GM21786 (cell line): ENCODE data around the gene WWC2.

ENCODE experiments used
- ATAC-seq: cut with Tn5 transposase; IDR thresholded peaks from one replicate; pipeline ENCODE4 v1.9.1; 2021; ENCODE audit not compliant: unreplicated experiment

Gene WWC2

DNA sequence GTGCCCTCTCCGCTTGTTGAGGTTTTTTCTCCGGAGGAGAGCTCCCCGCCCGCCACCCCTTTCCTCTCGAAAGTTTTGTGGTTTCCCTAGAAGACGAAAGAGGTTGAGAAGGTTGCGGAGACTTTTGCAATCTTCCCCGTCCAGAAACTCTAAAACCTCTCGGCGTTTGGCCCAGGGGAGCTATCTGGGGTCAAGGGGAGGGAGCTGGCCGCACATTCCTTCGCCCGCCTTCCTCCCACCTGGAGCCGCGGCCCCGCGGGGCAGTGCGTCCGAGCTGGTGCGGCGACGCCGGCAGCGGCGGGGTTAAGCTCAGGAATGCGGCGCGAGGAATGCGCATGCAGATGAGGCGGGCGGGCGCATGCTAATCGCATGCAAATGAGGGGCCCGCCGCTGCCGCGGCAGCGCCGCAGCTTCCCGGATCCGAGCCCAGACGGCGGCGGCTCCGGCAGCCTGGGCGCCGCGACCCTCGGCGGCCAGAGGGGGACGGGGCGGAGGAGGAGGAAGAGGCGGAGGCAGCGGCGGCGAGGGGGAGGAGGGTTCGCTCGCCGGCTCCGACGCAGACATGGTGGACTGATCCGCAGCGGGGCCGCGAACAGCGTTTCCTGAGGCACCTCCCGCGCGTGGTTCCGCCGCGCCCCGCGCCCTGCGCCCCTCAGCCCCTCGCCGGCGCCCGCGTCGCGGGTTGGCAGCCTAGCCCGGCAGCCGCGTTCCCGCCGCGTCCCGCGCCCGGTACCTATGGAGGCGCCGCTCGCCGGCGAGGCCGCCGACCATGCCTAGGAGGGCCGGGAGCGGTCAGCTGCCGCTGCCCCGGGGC lies at the start of gene WWC2:
TSS of gene WWC2 (plus strand) at position 535 of the 814 bp plus-strand sequence. CDS start at position 770, 235 bp downstream.
- peak; percentile 60 for ATAC-seq

DNA sequence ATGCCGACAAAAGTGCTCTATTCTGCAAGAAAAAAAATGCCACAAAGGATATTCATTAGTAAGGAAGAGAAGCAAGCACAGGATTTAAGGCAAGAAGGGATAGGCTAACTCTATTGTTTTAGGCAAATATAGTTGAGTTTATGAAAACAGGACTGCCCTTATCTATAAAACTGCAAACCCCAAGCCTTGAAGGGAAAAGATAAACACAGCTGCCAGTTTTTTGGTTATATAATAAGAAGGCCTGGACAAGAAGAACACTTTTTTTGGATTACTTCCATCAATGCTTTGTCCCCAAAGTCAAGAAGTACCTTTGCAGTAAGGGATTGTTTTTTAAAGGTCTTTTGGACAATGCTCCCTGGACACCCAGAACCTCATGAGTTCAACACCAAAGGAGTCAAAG lies 45.4 kb upstream of the WWC2 start:
- no peak for ATAC-seq

GRCh38 chr4:183057255-183057654 lies 41.8 kb upstream of the WWC2 start:
- ATAC-seq = no peak

GRCh38 chr4:183059797-183060196 lies 39.3 kb upstream of the WWC2 start:
- no peak for ATAC-seq

DNA sequence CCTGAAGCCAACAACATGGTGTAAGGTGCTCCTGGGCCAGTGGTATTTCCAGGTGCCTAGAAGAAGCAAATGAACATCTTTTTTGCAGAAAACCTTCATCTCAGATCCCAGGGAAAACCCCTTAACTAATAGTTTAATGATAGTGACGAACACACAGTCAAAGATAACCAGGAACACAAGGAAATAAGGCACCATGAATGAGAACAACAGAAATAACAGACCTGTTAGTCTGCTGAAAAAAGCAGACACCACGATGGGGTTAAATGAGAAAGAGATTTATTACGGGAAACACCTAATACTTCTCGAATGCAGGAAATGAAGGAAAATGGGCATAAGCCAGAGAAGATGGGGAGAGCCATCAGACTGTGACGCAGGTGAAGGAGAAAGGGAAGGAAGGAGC lies 30.6 kb upstream of the WWC2 start:
- ATAC-seq = no peak

GRCh38 chr4:183071222-183071621 lies 27.8 kb upstream of the WWC2 start:
- ATAC-seq = no peak

GRCh38 chr4:183072176-183072575 lies 26.9 kb upstream of the WWC2 start:
- no peak for ATAC-seq

DNA sequence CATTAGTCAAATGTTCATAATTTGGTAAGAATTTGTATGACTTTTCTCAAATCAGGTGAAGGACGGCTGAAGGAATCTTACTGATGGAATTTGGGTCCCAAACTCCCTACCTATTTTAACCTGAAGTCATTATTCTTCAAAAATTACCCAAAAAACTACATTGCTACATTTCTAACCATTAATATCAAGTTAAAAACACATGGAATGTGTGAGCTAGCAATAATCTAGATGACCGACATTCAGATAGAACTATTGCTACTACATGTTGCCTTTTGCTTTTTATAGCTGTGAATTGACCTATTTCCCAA lies 25.3 kb upstream of the WWC2 start:
- no peak for ATAC-seq

GRCh38 chr4:183074288-183074990 lies 24.6 kb upstream of the WWC2 start:
- no peak for ATAC-seq

- ATAC-seq = no peak
Observed at GRCh38 chr4:183078634-183079033, 20.4 kb upstream of the WWC2 start.

DNA sequence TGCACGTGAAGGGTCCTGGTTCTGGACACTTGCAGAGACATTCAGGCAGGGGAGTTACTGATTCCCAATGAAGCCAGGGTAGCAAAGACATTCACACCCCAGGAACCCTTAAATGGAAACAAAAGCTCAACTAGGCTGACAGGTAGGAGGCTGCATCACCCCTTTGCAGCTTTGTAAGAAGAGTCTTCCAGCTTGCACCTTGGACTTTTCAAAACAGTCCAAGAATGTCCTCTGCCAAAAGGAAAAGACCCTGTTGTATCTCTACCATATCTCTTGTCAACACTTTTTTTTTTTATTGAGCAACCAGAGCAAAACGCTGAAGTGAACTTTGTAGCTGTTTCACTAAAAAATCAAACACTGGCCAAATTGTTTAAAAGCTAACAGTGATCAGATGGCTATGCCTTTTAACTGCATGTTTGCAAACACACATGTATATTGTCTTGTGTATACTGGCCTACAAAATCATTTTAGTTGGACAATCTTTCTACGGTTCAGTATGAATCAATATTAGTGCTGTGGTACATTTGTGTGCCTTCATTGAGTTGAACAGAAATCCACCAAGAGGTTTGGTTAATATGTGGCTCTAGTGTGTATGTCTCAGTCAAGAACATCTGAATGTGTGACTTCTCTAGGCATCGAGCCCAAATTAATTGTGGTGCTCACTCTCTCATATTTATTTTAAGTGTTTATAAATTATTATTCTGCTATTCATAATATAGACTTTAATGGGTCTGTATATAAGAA lies 18.5 kb upstream of the WWC2 start:
- no peak for ATAC-seq

DNA sequence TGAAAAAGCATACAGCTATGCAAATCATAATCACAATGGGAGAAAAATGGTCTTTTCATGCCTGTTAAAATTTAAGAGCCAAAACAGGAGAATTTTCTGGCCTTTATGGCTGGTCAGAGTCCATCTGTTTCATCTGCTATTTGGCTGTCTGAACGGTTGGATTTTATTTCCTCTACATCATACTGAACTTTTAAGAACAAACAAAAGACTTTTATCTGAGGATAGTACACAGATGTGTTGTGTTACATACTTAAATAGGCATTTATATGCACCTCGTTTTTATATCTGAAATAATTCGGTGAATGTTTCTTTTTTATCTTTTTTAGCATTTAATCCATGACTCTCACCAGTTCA lies 18.0 kb upstream of the WWC2 start:
- no peak for ATAC-seq

- ATAC-seq = no peak
Observed at GRCh38 chr4:183082053-183082452, 17.0 kb upstream of the WWC2 start.

- no peak for ATAC-seq
Observed at GRCh38 chr4:183094393-183095198, 4.5 kb upstream of the WWC2 start.

GRCh38 chr4:183095199-183095512 lies 3.9 kb upstream of the WWC2 start:
- no peak for ATAC-seq

- ATAC-seq = no peak
Observed at GRCh38 chr4:183096276-183096965, 2.6 kb upstream of the WWC2 start.

- no peak for ATAC-seq
Observed at GRCh38 chr4:183097231-183098018, 1.6 kb upstream of the WWC2 start.

DNA sequence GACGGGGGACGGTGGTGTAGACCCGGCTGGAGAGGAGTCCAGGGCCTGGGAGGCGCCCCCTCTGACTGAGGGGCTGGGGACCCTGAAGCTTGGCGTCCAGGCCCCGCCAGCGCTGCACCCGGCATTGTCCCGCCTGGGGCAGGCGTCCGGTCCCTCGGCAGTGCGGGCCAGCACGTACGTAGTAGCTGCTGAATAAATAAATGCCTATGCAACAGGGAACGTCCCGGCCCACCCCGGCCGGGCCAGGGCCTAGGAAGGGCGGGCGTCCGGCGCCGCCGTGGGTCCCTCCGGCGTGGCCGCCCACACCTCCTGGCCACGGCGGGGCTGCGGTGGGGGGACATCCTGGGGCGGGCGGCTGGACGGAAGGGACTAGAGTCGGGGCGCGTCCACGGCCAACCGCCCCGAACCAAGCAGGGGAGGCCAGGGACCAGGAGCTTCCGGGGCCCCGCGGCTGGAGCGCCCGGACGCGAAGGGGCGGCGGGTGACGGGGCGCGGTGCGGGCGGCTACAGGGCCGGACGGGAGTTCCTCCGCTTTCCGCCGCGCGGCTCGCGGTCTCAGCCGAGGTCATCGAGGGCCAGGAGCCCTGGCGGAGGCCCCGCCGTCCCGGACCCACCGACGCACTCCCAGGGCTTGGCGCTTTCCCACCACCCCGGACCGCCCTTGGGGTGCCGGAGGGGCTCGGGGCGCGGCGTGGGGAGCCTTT lies 886 bp upstream of the WWC2 start:
- ATAC-seq = peak; percentile 23

DNA sequence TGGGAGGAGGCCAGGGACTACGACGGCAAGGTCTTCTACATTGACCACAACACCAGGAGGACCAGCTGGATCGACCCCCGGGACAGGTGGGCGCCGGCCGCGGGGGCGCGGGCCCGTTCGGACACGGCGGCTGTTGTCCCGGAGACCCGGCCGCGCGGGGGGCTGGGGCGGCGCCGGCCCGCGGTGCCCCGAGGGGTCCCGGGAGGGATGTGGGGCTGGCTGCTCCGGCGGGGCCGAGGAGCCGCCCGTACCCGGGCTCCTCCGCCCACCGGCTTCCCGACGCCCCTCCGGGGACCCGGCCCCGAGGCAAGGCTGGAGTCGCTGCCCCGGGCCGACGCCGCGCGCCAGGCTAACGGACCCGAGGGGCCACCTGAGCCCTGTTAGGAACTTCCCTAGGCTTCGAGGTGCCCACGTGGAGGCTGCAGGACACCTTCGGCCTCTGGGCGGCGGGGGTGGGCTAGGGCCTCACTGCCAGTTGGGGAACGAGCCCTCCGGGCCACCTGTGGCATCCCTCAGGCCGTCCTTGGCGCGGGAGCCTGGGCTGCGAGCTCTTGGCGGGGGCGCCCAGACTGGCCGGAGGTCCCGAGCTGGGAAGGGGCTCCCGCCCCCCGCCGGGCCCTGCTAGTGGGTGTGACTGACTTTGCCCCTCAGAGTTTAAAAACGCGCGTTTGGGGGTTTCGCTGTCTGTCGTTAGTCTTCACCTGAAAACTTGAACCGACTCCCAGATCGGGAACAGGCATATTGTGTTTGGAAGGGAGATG lies 660 bp downstream of the WWC2 start:
- ATAC-seq = no peak
